Liver (tissue), 3 donors: Measurements from ENCODE around the gene PHOSPHO1.

Experiments used
- SP1 ChIP-seq: IDR thresholded peaks from 2 replicates; pipeline ENCODE4 v1.6.1; 2018; ENCODE audit warnings: antibody characterized with exemption, mild to moderate bottlenecking
- TF ChIP-seq, protein P1 (sequence below): fragments of 150-350 bp; IDR thresholded peaks from 2 replicates; pipeline ENCODE4 v1.5.1; 2017; ENCODE audit warnings: improper control_type of control experiment, low read depth, low read length; ENCODE audit not compliant: missing input control
- TF ChIP-seq, protein P2 (sequence below): IDR thresholded peaks from 2 replicates; pipeline ENCODE4 v1.6.1; 2016; ENCODE audit warnings: antibody characterized with exemption
- donor health status: healthy.
- donor health status: healthy.

DNA sequence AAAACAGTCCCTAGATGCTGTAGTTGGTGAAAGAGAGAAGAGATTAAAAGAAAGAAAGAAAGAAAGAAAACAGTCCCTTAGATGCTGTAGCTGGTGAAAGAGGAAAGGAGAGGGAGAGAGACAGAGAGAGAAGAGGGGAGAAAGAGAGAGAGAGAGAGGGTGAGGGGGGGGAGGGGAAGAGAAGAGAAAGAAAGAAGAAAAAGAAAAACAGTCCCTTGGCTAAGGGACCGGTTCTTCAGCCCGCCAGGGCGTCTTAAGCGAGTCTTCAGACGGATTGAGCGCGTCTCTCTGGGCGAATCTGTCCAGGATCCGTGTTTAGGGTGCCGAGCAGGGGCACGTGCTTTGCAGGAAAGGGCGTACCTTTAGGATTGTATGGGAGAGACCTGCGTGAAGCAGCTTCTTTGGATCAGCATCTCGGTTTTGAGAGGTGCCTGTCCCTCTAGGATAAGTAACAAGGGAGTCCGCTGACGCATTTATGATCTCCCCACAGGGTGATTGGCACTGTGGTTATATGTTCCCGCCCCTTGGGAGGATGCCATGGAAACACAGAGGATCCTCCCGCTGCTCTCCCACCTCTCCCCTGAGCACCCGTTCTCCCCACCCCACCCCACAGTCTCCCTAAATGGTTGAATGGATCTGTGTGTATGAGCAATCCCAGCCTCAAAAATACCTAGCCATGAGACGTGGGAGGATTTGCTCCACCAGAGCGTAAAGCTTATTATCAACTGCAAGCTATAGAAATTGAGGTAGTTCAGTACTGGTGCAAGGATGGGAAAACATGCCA is 36.9 kb downstream of the PHOSPHO1 start:
- TF ChIP-seq, protein P1, sequence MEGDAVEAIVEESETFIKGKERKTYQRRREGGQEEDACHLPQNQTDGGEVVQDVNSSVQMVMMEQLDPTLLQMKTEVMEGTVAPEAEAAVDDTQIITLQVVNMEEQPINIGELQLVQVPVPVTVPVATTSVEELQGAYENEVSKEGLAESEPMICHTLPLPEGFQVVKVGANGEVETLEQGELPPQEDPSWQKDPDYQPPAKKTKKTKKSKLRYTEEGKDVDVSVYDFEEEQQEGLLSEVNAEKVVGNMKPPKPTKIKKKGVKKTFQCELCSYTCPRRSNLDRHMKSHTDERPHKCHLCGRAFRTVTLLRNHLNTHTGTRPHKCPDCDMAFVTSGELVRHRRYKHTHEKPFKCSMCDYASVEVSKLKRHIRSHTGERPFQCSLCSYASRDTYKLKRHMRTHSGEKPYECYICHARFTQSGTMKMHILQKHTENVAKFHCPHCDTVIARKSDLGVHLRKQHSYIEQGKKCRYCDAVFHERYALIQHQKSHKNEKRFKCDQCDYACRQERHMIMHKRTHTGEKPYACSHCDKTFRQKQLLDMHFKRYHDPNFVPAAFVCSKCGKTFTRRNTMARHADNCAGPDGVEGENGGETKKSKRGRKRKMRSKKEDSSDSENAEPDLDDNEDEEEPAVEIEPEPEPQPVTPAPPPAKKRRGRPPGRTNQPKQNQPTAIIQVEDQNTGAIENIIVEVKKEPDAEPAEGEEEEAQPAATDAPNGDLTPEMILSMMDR, result no peak
- TF ChIP-seq, protein P2, sequence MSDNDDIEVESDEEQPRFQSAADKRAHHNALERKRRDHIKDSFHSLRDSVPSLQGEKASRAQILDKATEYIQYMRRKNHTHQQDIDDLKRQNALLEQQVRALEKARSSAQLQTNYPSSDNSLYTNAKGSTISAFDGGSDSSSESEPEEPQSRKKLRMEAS, result no peak
- no peak for TF ChIP-seq SP1
